Measurements from ENCODE around the gene ENPP1. TPM values are rescaled to one million over a fixed set of nuclear protein-coding genes. Genes with fewer than 3 reads are reported as not detected.

The ENPP1 gene
- total and polyA plus RNA-seq, 11 donors, result 0.60 to 4.2 (median 1.6) TPM

DNA sequence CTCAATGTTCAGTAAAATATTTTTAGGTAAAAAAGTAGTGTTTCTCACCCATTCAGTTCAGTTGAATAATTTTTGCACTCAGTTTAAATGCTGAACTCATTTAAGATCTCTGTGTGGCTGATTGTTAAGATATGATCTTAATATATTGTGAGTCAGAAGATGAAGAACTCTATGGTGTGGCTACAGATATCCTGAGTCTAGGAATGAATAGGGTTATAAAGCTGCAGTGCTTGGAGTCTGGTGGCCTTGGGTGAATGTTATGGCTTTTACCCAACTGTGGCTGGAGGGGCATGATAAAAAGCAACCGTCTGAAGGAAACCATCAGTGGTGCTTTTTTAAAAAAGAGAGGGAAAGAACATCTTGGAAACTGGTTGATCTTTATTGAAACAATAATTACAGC lies 77.4 kb downstream of the ENPP1 start:
- 62 to 86% (median 64%) methylated on average over 1 of the region's 1 CpG for WGBS, 4 donors
- DNase-seq, result no peak
- H3K9me3 ChIP-seq, result no peaks in the 10 kb centered on the region
- ATAC-seq, result no peak
- no peaks in the 10 kb centered on the region for H3K4me1 ChIP-seq
- H3K27ac ChIP-seq, result no peak overlapping the region
- intact Hi-C loops (cut with DNase I), result no loop called here
- no peaks in the 10 kb centered on the region for H3K27me3 ChIP-seq
- TF ChIP-seq, protein P1, sequence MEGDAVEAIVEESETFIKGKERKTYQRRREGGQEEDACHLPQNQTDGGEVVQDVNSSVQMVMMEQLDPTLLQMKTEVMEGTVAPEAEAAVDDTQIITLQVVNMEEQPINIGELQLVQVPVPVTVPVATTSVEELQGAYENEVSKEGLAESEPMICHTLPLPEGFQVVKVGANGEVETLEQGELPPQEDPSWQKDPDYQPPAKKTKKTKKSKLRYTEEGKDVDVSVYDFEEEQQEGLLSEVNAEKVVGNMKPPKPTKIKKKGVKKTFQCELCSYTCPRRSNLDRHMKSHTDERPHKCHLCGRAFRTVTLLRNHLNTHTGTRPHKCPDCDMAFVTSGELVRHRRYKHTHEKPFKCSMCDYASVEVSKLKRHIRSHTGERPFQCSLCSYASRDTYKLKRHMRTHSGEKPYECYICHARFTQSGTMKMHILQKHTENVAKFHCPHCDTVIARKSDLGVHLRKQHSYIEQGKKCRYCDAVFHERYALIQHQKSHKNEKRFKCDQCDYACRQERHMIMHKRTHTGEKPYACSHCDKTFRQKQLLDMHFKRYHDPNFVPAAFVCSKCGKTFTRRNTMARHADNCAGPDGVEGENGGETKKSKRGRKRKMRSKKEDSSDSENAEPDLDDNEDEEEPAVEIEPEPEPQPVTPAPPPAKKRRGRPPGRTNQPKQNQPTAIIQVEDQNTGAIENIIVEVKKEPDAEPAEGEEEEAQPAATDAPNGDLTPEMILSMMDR (IDR thresholded peaks at IDR 0.05), result no peak
- no peak for TF ChIP-seq POLR2A (IDR thresholded peaks at IDR 0.05)
- no peak overlapping the region for H3K4me3 ChIP-seq
- peaks cover 0 to 13% (median 0%) of the 10 kb centered on the region in 9 donors for H3K36me3 ChIP-seq

GRCh38 chr6:131886517-131886916 lies 78.7 kb downstream of the ENPP1 start:
- Histone ChIP-seq H3K4me3 (no peak overlapping the region), H3K27me3 (no peaks in the 10 kb centered on the region), H3K4me1 (no peaks in the 10 kb centered on the region), H3K27ac (no peak overlapping the region), H3K36me3 (peaks cover 0 to 18% (median 0%) of the 10 kb centered on the region in 9 donors), H3K9me3 (no peaks in the 10 kb centered on the region)
- whole genome bisulfite sequencing, 4 donors, result 88 to 91% (median 89%) methylated on average over 4 of the region's 4 CpGs
- no peak for ATAC-seq
- no peak for DNase-seq
- intact Hi-C loops (cut with DNase I), result no loop called here
- TF ChIP-seq, protein P1 (IDR thresholded peaks at IDR 0.05), result no peak
- no peak for TF ChIP-seq POLR2A (IDR thresholded peaks at IDR 0.05)

- no peak for DNase-seq
- ATAC-seq, result no peak
- intact Hi-C loops (cut with DNase I), result no loop called here
- WGBS, 4 donors, result 69 to 93% (median 87%) methylated on average over 3 of the region's 3 CpGs
- no peak overlapping the region for H3K4me3 ChIP-seq
- H3K4me1 ChIP-seq, result no peaks in the 10 kb centered on the region
- peaks cover 0 to 18% (median 0%) of the 10 kb centered on the region in 9 donors for H3K36me3 ChIP-seq
- TF ChIP-seq POLR2A (IDR thresholded peaks at IDR 0.05), result no peak
- TF ChIP-seq, protein P1 (IDR thresholded peaks at IDR 0.05), result no peak
- H3K9me3 ChIP-seq, result no peaks in the 10 kb centered on the region
- no peak overlapping the region for H3K27ac ChIP-seq
- no peaks in the 10 kb centered on the region for H3K27me3 ChIP-seq
Measured at GRCh38 chr6:131890091-131890490, 82.3 kb downstream of the ENPP1 start.

DNA sequence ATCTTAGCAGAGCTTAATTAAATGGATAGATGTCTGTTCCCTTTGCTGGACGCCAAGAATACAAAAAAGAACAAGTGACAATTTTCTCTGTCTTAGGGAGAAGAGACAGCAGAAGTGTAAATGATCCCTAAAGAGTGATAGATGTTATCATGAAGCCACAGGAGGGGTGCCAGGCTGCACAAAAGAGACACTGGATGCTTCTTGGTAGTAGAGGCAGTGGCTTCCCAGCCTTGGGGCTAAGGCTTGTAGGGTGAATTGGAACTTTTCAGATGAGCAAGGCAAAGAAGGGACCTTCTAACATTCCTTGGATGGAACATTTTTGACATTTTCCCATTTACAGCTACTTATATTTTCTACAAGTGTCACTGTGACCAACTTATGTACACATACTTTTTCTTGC lies 85.4 kb downstream of the ENPP1 start:
- TF ChIP-seq, protein P1 (IDR thresholded peaks at IDR 0.05), result no peak
- Histone ChIP-seq H3K27ac (no peak overlapping the region), H3K36me3 (peaks cover 0 to 17% (median 0%) of the 10 kb centered on the region in 9 donors), H3K9me3 (peaks cover 0 to 9% (median 3%) of the 10 kb centered on the region in 12 donors), H3K4me1 (no peaks in the 10 kb centered on the region), H3K27me3 (peaks cover 0 to 2% (median 0%) of the 10 kb centered on the region in 9 donors), H3K4me3 (no peak overlapping the region)
- DNase-seq (no peak), ATAC-seq (no peak)
- WGBS, 4 donors, result 65 to 85% (median 71%) methylated on average over 1 of the region's 1 CpG
- intact Hi-C loops (cut with DNase I), result no loop called here

Data from heart left ventricle (tissue), 16 donors.